Natural killer cell treated with Interleukin-12 subunit alpha and Interleukin-12 subunit beta and Interleukin-15 and Interleukin-18, amount 100 ng/mL, for 72 hours (primary cell): ENCODE results near the gene OR6C70. TPM values are rescaled to one million over a fixed set of nuclear protein-coding genes. Genes with fewer than 3 reads are reported as not detected.
"Not testable (repeated sequence)": the region's sequence is repeated elsewhere in the genome, so short reads cannot be mapped to it uniquely, and the experiment has no call there.

Experiments used
- ATAC-seq, 2 donors: fragments of 150-1000 bp; cut with Tn5 transposase in 1 of 2; sonication (Bioruptor Pico), chemical (Tn5 transposase) in 1 of 2; 2 replicates each; pipeline ENCODE4 v1.10.0; 2021
- DNase-seq: peaks from one replicate; pipeline ENCODE4 v3.0.0; 2022; ENCODE audit warnings: low spot score
- H3K27ac Mint-ChIP-seq, 2 donors: 1 replicate in 1 of 2; 2 replicates in 1 of 2; pipeline ENCODE4 v1.8.0; 2022; ENCODE audit warnings: mixed read lengths in 2 of 2, mild to moderate bottlenecking in 1 of 2, moderate library complexity in 1 of 2
- H3K27me3 Mint-ChIP-seq, 2 donors: 1 replicate in 1 of 2; 2 replicates in 1 of 2; pipeline ENCODE4 v1.8.0; 2022; ENCODE audit warnings: mixed read lengths in 2 of 2
- H3K36me3 Mint-ChIP-seq: one replicate; pipeline ENCODE4 v1.8.0; 2022; ENCODE audit warnings: mixed read lengths
- H3K4me1 Mint-ChIP-seq, 2 donors: 1 replicate in 1 of 2; 2 replicates in 1 of 2; pipeline ENCODE4 v1.8.0; 2022; ENCODE audit warnings: low read depth in 2 of 2, mixed read lengths in 2 of 2, mild to moderate bottlenecking in 1 of 2
- H3K4me3 Mint-ChIP-seq: one replicate; pipeline ENCODE4 v1.8.0; 2022; ENCODE audit warnings: mixed read lengths
- H3K9me3 Mint-ChIP-seq: 2 replicates; pipeline ENCODE4 v1.8.0; 2022; ENCODE audit warnings: mixed read lengths
- total RNA-seq, 2 donors: library from RNA; stranded (reverse); gene quantifications; one replicate each; pipeline ENCODE4 v1.2.3, GENCODE V29; 2022

Gene OR6C70
- total RNA-seq = not detected

- no peak within 1 kb of the TSS for H3K4me3 Mint-ChIP-seq
- no peaks in the 10 kb centered on the region for H3K9me3 Mint-ChIP-seq
- DNase-seq (no peak), ATAC-seq (no peak)
- H3K4me1 Mint-ChIP-seq = no peaks in the 10 kb centered on the region
- H3K27ac Mint-ChIP-seq = no peak within 1 kb of the TSS
- H3K36me3 Mint-ChIP-seq = no peaks in the 10 kb centered on the region
- peaks cover 15 to 26% of the 10 kb centered on the region in 2 donors for H3K27me3 Mint-ChIP-seq
Measured at GRCh38 chr12:55470088-55470829, at the start of gene OR6C70. TSS of gene OR6C70 (minus strand) at chr12:55470138. CDS start at chr12:55470138, 0 bp downstream.

DNA sequence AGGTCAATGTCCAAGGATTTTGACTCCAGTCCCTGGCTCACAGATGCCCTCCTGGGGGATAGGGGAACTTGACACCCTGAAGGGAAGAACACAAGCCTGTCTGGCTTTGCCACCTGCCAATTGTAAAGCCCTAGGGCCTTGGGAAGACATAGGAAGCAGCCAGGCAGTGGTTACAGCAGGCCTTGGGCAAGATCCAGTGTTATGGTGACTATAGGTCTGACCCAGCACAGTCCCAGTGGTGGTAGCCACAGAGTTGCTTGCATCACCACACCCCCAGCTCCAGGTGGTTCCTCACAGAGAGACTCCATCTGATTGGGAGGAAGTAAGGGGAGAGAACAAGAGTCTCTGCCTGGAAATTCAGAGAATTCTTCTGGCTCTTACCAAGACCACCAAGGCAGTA, 46.5 kb upstream of the OR6C70 start:
- Mint-ChIP-seq H3K9me3 (no peaks in the 10 kb centered on the region), H3K27me3 (peaks cover 9 to 15% of the 10 kb centered on the region in 2 donors)

DNA sequence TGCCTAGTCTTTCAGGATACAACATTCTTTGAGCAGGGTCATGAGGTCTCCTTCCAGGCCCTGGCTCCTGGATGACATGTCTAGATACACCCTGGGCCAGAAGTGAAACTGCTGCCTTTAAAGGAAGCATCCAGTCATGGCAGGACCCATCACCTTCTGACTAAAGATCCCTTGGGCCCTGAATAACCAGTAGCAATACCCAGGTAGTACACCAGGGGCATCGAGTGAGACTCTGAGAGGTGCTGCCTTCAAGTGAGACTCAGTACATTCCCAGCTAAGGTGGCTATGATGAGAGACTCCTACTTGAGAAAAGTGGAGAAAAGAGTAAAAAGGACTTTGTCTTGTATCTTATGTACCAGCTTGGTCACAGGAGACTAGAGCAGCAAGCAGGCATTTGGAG, 45.8 kb upstream of the OR6C70 start:
- Mint-ChIP-seq H3K4me1 (no peaks in the 10 kb centered on the region), H3K27me3 (peaks cover 9 to 15% of the 10 kb centered on the region in 2 donors), H3K9me3 (no peaks in the 10 kb centered on the region), H3K4me3 (no peak overlapping the region), H3K36me3 (no peaks in the 10 kb centered on the region), H3K27ac (no peak overlapping the region)
- DNase-seq (no peak), ATAC-seq (no peak)

More for the DNA sequence above, 46.5 kb upstream of the OR6C70 start:
- no peak for ATAC-seq
- H3K4me1 Mint-ChIP-seq = no peaks in the 10 kb centered on the region
- no peak for DNase-seq
- H3K27ac Mint-ChIP-seq = no peak overlapping the region
- no peak overlapping the region for H3K4me3 Mint-ChIP-seq
- H3K36me3 Mint-ChIP-seq = no peaks in the 10 kb centered on the region

GRCh38 chr12:55501601-55502000, 31.7 kb upstream of the OR6C70 start:
- H3K9me3 Mint-ChIP-seq = no peaks in the 10 kb centered on the region
- no peak overlapping the region for H3K27ac Mint-ChIP-seq
- H3K4me3 Mint-ChIP-seq = no peak overlapping the region
- H3K4me1 Mint-ChIP-seq = no peaks in the 10 kb centered on the region
- no peak for ATAC-seq
- peaks cover 7 to 8% of the 10 kb centered on the region in 2 donors for H3K27me3 Mint-ChIP-seq
- DNase-seq = no peak
- H3K36me3 Mint-ChIP-seq = no peaks in the 10 kb centered on the region

DNA sequence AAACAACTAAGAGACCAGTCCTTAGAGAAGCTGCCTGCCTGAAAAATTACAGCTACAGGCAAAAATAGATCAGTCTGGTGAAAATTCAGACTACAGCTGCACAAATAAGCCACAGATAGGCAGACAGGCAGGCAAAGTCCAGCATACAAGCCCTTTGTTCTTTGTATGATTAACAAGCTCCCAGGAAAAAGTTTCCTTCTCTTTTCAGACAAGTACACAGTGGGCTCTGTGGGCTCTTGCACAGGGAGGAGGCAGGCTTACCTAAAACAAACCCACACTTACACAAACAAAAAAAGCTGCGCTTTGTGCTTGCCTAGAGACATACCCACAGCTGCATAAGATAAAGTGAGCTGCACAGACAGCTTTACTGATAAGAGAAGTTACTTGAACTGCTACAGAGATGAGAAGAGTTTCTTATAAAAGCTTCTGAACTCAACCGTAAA, 29.9 kb upstream of the OR6C70 start:
- peaks cover 8 to 14% of the 10 kb centered on the region in 2 donors for H3K27me3 Mint-ChIP-seq
- ATAC-seq = no peak
- H3K27ac Mint-ChIP-seq = no peak overlapping the region
- no peaks in the 10 kb centered on the region for H3K36me3 Mint-ChIP-seq
- no peaks in the 10 kb centered on the region for H3K4me1 Mint-ChIP-seq
- no peaks in the 10 kb centered on the region for H3K9me3 Mint-ChIP-seq
- no peak overlapping the region for H3K4me3 Mint-ChIP-seq
- DNase-seq = no peak

DNA sequence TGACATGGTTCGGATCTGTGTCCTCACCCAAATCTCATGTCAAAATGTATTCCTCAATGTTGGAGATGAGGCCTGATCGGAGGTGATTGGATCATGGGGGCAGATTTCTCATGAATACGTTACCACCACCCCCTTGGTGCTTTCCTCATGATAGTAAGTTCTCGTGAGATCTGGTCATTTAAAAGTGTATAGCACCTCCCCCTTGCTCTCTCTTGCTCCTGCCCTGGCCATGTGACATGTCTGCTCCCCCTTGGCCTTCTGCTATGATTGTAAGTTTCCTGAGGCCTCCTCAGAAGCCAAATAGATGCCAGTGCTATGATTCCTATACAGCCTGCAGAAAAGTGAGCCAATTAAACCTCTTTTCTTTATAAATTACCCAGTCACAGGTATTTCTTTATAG, 29.3 kb upstream of the OR6C70 start:
- H3K27me3 Mint-ChIP-seq = peaks cover 8 to 14% of the 10 kb centered on the region in 2 donors
- ATAC-seq (no peak), DNase-seq (no peak)
- no peaks in the 10 kb centered on the region for H3K9me3 Mint-ChIP-seq
- H3K27ac Mint-ChIP-seq = no peak overlapping the region
- H3K4me3 Mint-ChIP-seq = no peak overlapping the region
- H3K4me1 Mint-ChIP-seq = no peaks in the 10 kb centered on the region
- no peaks in the 10 kb centered on the region for H3K36me3 Mint-ChIP-seq

DNA sequence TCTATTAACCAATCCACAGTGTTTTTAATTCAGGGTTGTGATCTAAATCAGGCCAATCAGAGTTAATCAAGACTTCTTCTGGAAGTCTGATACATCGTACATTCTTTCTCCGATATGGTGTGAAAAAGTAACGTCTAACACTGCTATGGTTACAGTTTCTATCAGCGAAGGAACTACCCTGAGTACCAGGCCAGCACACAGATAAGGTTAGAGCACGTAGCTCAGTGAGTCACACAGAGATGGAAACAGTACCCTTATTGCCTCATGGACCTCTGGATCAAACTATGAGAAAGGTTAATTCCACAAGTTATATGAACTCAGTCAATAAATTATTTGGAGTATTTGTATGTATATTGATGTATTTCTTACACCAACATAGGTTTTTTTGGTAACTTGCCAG, 25.6 kb upstream of the OR6C70 start:
- no peak for DNase-seq
- Mint-ChIP-seq H3K36me3 (no peaks in the 10 kb centered on the region), H3K4me3 (no peak overlapping the region), H3K4me1 (no peaks in the 10 kb centered on the region), H3K9me3 (no peaks in the 10 kb centered on the region), H3K27me3 (peaks cover 7 to 21% of the 10 kb centered on the region in 2 donors), H3K27ac (no peak overlapping the region)
- ATAC-seq = no peak

DNA sequence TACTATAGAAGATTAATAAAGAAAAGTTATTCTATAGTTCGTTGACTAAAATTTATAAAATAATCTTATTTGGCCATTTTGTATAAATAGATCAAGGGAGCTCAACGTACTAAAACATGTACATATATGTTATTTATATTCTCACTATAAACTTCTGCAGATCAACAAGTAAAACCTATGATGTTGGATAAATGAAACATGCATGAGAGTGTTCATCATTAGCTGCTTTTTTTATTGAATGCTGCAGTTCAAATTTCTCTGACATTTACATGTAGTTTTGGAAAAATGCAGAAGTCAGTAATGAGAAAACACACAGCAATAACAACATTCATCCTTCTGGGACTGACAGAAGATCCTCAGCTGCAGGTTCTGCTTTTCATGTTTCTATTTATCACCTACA, 22.1 kb upstream of the OR6C70 start, which contains the start of gene OR6C68:
Gene OR6C68 (plus strand): TSS at position 301 of the 400 bp plus-strand sequence. CDS start 0 bp downstream, at position 301.
- ATAC-seq (no peak), DNase-seq (no peak)
- Mint-ChIP-seq H3K9me3 (no peaks in the 10 kb centered on the region), H3K4me1 (no peaks in the 10 kb centered on the region), H3K36me3 (no peaks in the 10 kb centered on the region), H3K27ac (no peak within 1 kb of the TSS), H3K4me3 (no peak within 1 kb of the TSS), H3K27me3 (peaks cover 5 to 14% of the 10 kb centered on the region in 2 donors)

DNA sequence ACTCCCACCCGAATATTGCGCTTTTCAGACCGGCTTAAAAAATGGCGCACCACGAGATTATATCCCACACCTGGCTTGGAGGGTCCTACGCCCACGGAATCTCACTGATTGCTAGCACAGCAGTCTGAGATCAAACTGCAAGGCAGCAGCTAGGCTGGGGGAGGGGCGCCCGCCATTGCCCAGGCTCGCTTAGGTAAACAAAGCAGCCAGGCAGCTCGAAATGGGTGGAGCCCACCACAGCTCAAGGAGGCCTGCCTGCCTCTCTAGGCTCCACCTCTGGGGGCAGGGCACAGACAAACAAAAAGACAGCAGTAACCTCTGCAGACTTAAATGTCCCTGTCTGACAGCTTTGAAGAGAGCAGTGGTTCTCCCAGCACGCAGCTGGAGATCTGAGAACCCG, 14.3 kb upstream of the OR6C70 start:
- not testable (repeated sequence) for DNase-seq, H3K4me3 Mint-ChIP-seq, H3K4me1 Mint-ChIP-seq, ATAC-seq, H3K36me3 Mint-ChIP-seq, H3K9me3 Mint-ChIP-seq, H3K27ac Mint-ChIP-seq
- H3K27me3 Mint-ChIP-seq = peaks cover 11 to 18% of the 10 kb centered on the region in 2 donors

DNA sequence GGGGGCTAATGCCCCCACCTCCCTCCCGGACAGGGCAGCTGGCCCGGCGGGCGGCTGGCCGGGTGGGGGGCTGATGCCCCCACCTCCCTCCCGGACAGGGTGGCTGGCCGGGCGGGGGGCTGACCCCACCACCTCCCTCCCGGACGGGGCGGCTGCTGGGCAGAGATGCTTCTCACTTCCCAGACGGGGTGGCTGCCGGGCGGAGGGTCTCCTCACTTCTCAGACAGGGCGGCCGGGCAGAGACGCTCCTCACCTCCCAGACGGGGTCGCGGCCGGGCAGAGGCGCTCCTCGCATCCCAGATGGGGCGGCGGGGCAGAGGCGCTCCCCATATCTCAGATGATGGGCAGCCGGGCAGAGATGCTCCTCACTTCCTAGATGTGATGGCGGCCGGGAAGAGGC, 9.2 kb upstream of the OR6C70 start:
- not testable (repeated sequence) for H3K27ac Mint-ChIP-seq, H3K4me1 Mint-ChIP-seq, DNase-seq, H3K4me3 Mint-ChIP-seq, H3K36me3 Mint-ChIP-seq, H3K9me3 Mint-ChIP-seq, ATAC-seq
- H3K27me3 Mint-ChIP-seq = peaks cover 13 to 32% of the 10 kb centered on the region in 2 donors

GRCh38 chr12:55472264-55472663, 2.3 kb upstream of the OR6C70 start:
- no peaks in the 10 kb centered on the region for H3K9me3 Mint-ChIP-seq
- H3K4me3 Mint-ChIP-seq = no peak overlapping the region
- no peak for DNase-seq
- no peak overlapping the region for H3K27ac Mint-ChIP-seq
- no peaks in the 10 kb centered on the region for H3K36me3 Mint-ChIP-seq
- peaks cover 14 to 28% of the 10 kb centered on the region in 2 donors for H3K27me3 Mint-ChIP-seq
- no peak for ATAC-seq
- H3K4me1 Mint-ChIP-seq = no peaks in the 10 kb centered on the region

DNA sequence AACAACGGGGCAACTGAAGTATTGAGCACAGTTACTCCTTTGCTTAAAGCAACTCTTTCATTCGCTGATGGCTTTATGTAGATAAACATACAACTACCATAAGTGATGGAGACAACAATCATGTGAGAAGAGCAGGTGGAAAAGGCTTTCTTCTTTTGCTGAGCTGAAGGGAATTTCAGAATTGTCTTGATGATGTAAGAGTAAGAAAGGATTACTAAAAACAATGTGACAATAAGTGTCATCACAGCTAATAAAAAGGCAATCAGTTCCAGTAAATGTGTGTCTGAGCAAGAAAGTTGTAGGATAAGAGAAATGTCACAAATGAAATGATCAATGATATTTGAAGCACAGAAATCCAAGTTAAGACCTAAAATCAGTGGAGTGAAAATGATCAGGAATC, 647 bp downstream of the OR6C70 start:
- DNase-seq = no peak
- no peaks in the 10 kb centered on the region for H3K36me3 Mint-ChIP-seq
- peaks cover 15 to 26% of the 10 kb centered on the region in 2 donors for H3K27me3 Mint-ChIP-seq
- H3K4me3 Mint-ChIP-seq = no peak overlapping the region
- no peak for ATAC-seq
- H3K9me3 Mint-ChIP-seq = no peaks in the 10 kb centered on the region
- H3K4me1 Mint-ChIP-seq = no peaks in the 10 kb centered on the region
- no peak overlapping the region for H3K27ac Mint-ChIP-seq

GRCh38 chr12:55467836-55468235, 2.1 kb downstream of the OR6C70 start:
- Mint-ChIP-seq H3K27me3 (peaks cover 15 to 32% of the 10 kb centered on the region in 2 donors), H3K4me1 (no peaks in the 10 kb centered on the region), H3K4me3 (no peak overlapping the region), H3K9me3 (peaks cover 5% of the 10 kb centered on the region), H3K27ac (no peak overlapping the region), H3K36me3 (no peaks in the 10 kb centered on the region)
- DNase-seq = no peak
- no peak for ATAC-seq

DNA sequence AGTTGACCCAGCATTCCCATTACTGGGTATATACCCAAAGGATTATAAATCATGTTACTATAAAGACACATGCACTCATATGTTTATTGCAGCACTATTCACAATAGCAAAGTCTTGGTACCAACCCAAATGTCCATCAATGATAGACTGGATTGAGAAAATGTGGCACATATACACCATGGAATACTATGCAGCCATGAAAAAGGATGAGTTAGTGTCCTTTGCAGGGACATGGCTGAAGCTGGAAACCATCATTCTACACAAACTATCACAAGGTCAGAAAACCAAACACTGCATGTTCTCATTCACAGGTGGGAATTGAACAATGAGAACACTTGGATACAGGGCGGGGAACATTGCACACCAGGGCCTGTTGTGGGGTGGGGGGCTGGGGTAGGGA, 5.0 kb downstream of the OR6C70 start:
- ATAC-seq, H3K9me3 Mint-ChIP-seq, DNase-seq, H3K4me3 Mint-ChIP-seq, H3K36me3 Mint-ChIP-seq, H3K4me1 Mint-ChIP-seq, H3K27ac Mint-ChIP-seq: not testable (repeated sequence)
- H3K27me3 Mint-ChIP-seq = peaks cover 21 to 45% of the 10 kb centered on the region in 2 donors
